Uterus (tissue), 2 donors: ENCODE data around the gene PYROXD2.

Experiments
- POLR2A ChIP-seq, 2 donors: fragments of 450-650 bp; IDR thresholded peaks; one replicate each; pipeline ENCODE4 v1.6.1; 2016; ENCODE audit warnings: antibody characterized with exemption in 2 of 2, mild to moderate bottlenecking in 1 of 2, moderate library complexity in 1 of 2
- TF ChIP-seq, protein P1 (sequence below), 4 experiments: fragments of 200-600 bp in 2 of 4; fragments of 450-650 bp in 2 of 4; sonication (generic) in 2 of 4; IDR thresholded peaks; one replicate each; pipeline ENCODE4 v1.5.1; 2016 to 2019; ENCODE audit warnings: antibody characterized with exemption in 4 of 4, mild to moderate bottlenecking in 2 of 4, moderate library complexity in 1 of 4

DNA sequence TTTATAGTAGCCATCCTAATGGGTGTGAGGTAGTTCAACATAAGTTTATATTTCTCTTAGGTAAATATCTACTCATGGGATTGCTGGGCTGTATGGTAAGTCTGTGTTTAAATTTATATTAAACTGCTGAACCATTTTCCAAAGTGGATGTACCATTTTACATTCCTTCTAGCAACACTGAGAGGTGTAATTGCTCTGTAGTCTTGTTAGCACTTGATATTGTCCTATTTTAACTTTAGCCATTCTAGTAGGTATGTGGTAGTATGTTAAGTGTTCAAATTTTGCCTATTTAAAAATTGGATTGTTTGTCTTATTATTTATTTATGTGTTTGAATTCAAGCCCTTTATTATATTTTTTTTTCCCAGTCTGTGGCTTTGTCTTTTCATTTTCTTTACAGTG lies 34.3 kb upstream of the PYROXD2 start:
- TF ChIP-seq POLR2A (IDR thresholded peaks at IDR 0.05) = no peak
- TF ChIP-seq, protein P1, sequence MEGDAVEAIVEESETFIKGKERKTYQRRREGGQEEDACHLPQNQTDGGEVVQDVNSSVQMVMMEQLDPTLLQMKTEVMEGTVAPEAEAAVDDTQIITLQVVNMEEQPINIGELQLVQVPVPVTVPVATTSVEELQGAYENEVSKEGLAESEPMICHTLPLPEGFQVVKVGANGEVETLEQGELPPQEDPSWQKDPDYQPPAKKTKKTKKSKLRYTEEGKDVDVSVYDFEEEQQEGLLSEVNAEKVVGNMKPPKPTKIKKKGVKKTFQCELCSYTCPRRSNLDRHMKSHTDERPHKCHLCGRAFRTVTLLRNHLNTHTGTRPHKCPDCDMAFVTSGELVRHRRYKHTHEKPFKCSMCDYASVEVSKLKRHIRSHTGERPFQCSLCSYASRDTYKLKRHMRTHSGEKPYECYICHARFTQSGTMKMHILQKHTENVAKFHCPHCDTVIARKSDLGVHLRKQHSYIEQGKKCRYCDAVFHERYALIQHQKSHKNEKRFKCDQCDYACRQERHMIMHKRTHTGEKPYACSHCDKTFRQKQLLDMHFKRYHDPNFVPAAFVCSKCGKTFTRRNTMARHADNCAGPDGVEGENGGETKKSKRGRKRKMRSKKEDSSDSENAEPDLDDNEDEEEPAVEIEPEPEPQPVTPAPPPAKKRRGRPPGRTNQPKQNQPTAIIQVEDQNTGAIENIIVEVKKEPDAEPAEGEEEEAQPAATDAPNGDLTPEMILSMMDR (IDR thresholded peaks at IDR 0.05) = no peak
